ENCODE measurements around the gene ZBTB20.

The ZBTB20 gene

GRCh38 chr3:114903213-114903612, 243.9 kb downstream of the ZBTB20 start:
- no peak overlapping the region for H3K4me3 ChIP-seq (ENCODE audit: low read length)

GRCh38 chr3:114902691-114903101, 244.4 kb downstream of the ZBTB20 start:
- Histone ChIP-seq H4K20me1 (ENCODE audit: control insufficient read depth, insufficient read depth, low read depth, low read length) (no peaks in the 10 kb centered on the region), H3K9me2 (replicated peaks; ENCODE audit: control insufficient read depth, low read length) (no peaks in the 10 kb centered on the region), H3K27ac (ENCODE audit: low read depth, low read length) (no peak overlapping the region), H3K4me1 (ENCODE audit: control insufficient read depth, low read length) (no peaks in the 10 kb centered on the region), H3K36me3 (ENCODE audit: control insufficient read depth, low read length) (no peaks in the 10 kb centered on the region), H3K79me2 (ENCODE audit: control insufficient read depth, low read length) (no peaks in the 10 kb centered on the region), H3K27me3 (ENCODE audit: control insufficient read depth, low read length) (no peaks in the 10 kb centered on the region), H3K9me3 (ENCODE audit: control insufficient read depth, insufficient read depth, low read length) (no peaks in the 10 kb centered on the region), H3K4me3 (ENCODE audit: low read length) (no peak overlapping the region), H3K4me2 (ENCODE audit: low read length) (no peak overlapping the region), H3F3A (ENCODE audit: control insufficient read depth, insufficient read depth) (no peaks in the 10 kb centered on the region)
- no peak for TF ChIP-seq EZH2phosphoT487 (IDR thresholded peaks at IDR 0.05; ENCODE audit: borderline replicate concordance, low read length)
- TF ChIP-seq CTCF (IDR thresholded peaks at IDR 0.05; ENCODE audit: low read depth, low read length, poor library complexity, severe bottlenecking), result no peak

More at GRCh38 chr3:114903213-114903612, 243.9 kb downstream of the ZBTB20 start:
- Histone ChIP-seq H3F3A (ENCODE audit: control insufficient read depth, insufficient read depth) (no peaks in the 10 kb centered on the region), H3K79me2 (ENCODE audit: control insufficient read depth, low read length) (no peaks in the 10 kb centered on the region), H3K4me1 (ENCODE audit: control insufficient read depth, low read length) (no peaks in the 10 kb centered on the region), H3K9me3 (ENCODE audit: control insufficient read depth, insufficient read depth, low read length) (no peaks in the 10 kb centered on the region), H3K9me2 (replicated peaks; ENCODE audit: control insufficient read depth, low read length) (no peaks in the 10 kb centered on the region), H4K20me1 (ENCODE audit: control insufficient read depth, insufficient read depth, low read depth, low read length) (no peaks in the 10 kb centered on the region), H3K36me3 (ENCODE audit: control insufficient read depth, low read length) (no peaks in the 10 kb centered on the region), H3K27ac (ENCODE audit: low read depth, low read length) (no peak overlapping the region), H3K4me2 (ENCODE audit: low read length) (no peak overlapping the region), H3K27me3 (ENCODE audit: control insufficient read depth, low read length) (no peaks in the 10 kb centered on the region)
- TF ChIP-seq EZH2phosphoT487 (IDR thresholded peaks at IDR 0.05; ENCODE audit: borderline replicate concordance, low read length), result no peak

GRCh38 chr3:114900908-114901307, 246.2 kb downstream of the ZBTB20 start:
- Histone ChIP-seq H3K27me3 (ENCODE audit: control insufficient read depth, low read length) (no peaks in the 10 kb centered on the region), H3K4me2 (ENCODE audit: low read length) (no peak overlapping the region), H3F3A (ENCODE audit: control insufficient read depth, insufficient read depth) (no peaks in the 10 kb centered on the region), H3K4me1 (ENCODE audit: control insufficient read depth, low read length) (no peaks in the 10 kb centered on the region), H3K9me2 (replicated peaks; ENCODE audit: control insufficient read depth, low read length) (no peaks in the 10 kb centered on the region), H3K4me3 (ENCODE audit: low read length) (no peak overlapping the region), H4K20me1 (ENCODE audit: control insufficient read depth, insufficient read depth, low read depth, low read length) (no peaks in the 10 kb centered on the region), H3K9me3 (ENCODE audit: control insufficient read depth, insufficient read depth, low read length) (no peaks in the 10 kb centered on the region), H3K79me2 (ENCODE audit: control insufficient read depth, low read length) (no peaks in the 10 kb centered on the region), H3K36me3 (ENCODE audit: control insufficient read depth, low read length) (no peaks in the 10 kb centered on the region), H3K27ac (ENCODE audit: low read depth, low read length) (no peak overlapping the region)
- TF ChIP-seq EZH2phosphoT487 (IDR thresholded peaks at IDR 0.05; ENCODE audit: borderline replicate concordance, low read length), result no peak
- no peak for TF ChIP-seq CTCF (IDR thresholded peaks at IDR 0.05; ENCODE audit: low read depth, low read length, poor library complexity, severe bottlenecking)

- H3K9me3 ChIP-seq (ENCODE audit: control insufficient read depth, insufficient read depth, low read length), result no peaks in the 10 kb centered on the region
These were observed 247.7 kb downstream of the ZBTB20 start for GRCh38 chr3:114899186-114899931.

More at GRCh38 chr3:114899186-114899931, 247.7 kb downstream of the ZBTB20 start:
- Histone ChIP-seq H3K36me3 (ENCODE audit: control insufficient read depth, low read length) (no peaks in the 10 kb centered on the region), H3F3A (ENCODE audit: control insufficient read depth, insufficient read depth) (no peaks in the 10 kb centered on the region), H3K27me3 (ENCODE audit: control insufficient read depth, low read length) (no peaks in the 10 kb centered on the region), H3K9me2 (replicated peaks; ENCODE audit: control insufficient read depth, low read length) (no peaks in the 10 kb centered on the region), H3K79me2 (ENCODE audit: control insufficient read depth, low read length) (no peaks in the 10 kb centered on the region), H3K4me1 (ENCODE audit: control insufficient read depth, low read length) (no peaks in the 10 kb centered on the region), H3K27ac (ENCODE audit: low read depth, low read length) (no peak overlapping the region), H4K20me1 (ENCODE audit: control insufficient read depth, insufficient read depth, low read depth, low read length) (no peaks in the 10 kb centered on the region), H3K4me3 (ENCODE audit: low read length) (no peak overlapping the region), H3K4me2 (ENCODE audit: low read length) (no peak overlapping the region)
- TF ChIP-seq EZH2phosphoT487 (IDR thresholded peaks at IDR 0.05; ENCODE audit: borderline replicate concordance, low read length), result no peak
- no peak for TF ChIP-seq CTCF (IDR thresholded peaks at IDR 0.05; ENCODE audit: low read depth, low read length, poor library complexity, severe bottlenecking)
